Measurements from ENCODE around the gene PRR16. TPM values are rescaled to one million over a fixed set of nuclear protein-coding genes. Genes with fewer than 3 reads are reported as not detected.
A peak's percentile ranks its signal among the peaks of the same experiment; 100 is the strongest.

The PRR16 gene
- polyA plus RNA-seq, 4 donors: 2.4 to 3.0 (median 2.7) TPM; not detected in 1

GRCh38 chr5:120465436-120465961 lies 1.4 kb downstream of the PRR16 start:
- H3K4me3 ChIP-seq (ENCODE audit: low read depth in 1 of 3, low read length in 3 of 3): peak overlapping the region in 2 of 3 donors; percentile 22 to 42
- peak overlapping the region in 2 of 3 donors; percentile 40 to 68 for H3K27ac ChIP-seq (ENCODE audit: low read depth in 1 of 3, low read length in 2 of 3)
- H3K4me1 ChIP-seq (ENCODE audit: control insufficient read depth in 3 of 3, insufficient read depth in 2 of 3, low read depth in 1 of 3, low read length in 2 of 3): no peaks in the 10 kb centered on the region
- FAIRE-seq: no peak
- H3K9me3 ChIP-seq (ENCODE audit: control insufficient read depth in 2 of 2, insufficient read depth in 1 of 2, low read depth in 1 of 2, low read length in 1 of 2): no peaks in the 10 kb centered on the region
- H3K36me3 ChIP-seq (ENCODE audit: control insufficient read depth in 3 of 3, insufficient read depth in 2 of 3, low read depth in 1 of 3, low read length in 3 of 3): no peaks in the 10 kb centered on the region
- peak in 1 of 2 donors; percentile 7 for DNase-seq
- WGBS, 3 donors: 1 to 4% (median 2%) methylated on average over 27 to 33 of the region's 33 CpGs
- peaks cover 2 to 30% (median 2%) of the 10 kb centered on the region in 3 donors for H3K27me3 ChIP-seq (ENCODE audit: control insufficient read depth in 3 of 3, insufficient read depth in 3 of 3, low read length in 3 of 3)

GRCh38 chr5:120466341-120467006 lies 2.4 kb downstream of the PRR16 start:
- Histone ChIP-seq H3K36me3 (ENCODE audit: control insufficient read depth in 3 of 3, insufficient read depth in 2 of 3, low read depth in 1 of 3, low read length in 3 of 3) (no peaks in the 10 kb centered on the region), H3K9me3 (ENCODE audit: control insufficient read depth in 2 of 2, insufficient read depth in 1 of 2, low read depth in 1 of 2, low read length in 1 of 2) (no peaks in the 10 kb centered on the region), H3K4me3 (ENCODE audit: low read depth in 1 of 3, low read length in 3 of 3) (no peak overlapping the region), H3K4me1 (ENCODE audit: control insufficient read depth in 3 of 3, insufficient read depth in 2 of 3, low read depth in 1 of 3, low read length in 2 of 3) (no peaks in the 10 kb centered on the region), H3K27me3 (ENCODE audit: control insufficient read depth in 3 of 3, insufficient read depth in 3 of 3, low read length in 3 of 3) (peaks cover 2 to 30% (median 2%) of the 10 kb centered on the region in 3 donors), H3K27ac (ENCODE audit: low read depth in 1 of 3, low read length in 2 of 3) (no peak overlapping the region)
- WGBS, 3 donors: 64 to 72% (median 70%) methylated on average over 4 of the region's 4 CpGs
- FAIRE-seq: no peak
- DNase-seq: no peak

- no peaks in the 10 kb centered on the region for H3K4me1 ChIP-seq (ENCODE audit: control insufficient read depth in 3 of 3, insufficient read depth in 2 of 3, low read depth in 1 of 3, low read length in 2 of 3)
- no peak for FAIRE-seq
Measured at GRCh38 chr5:120471971-120472370, 7.9 kb downstream of the PRR16 start.

GRCh38 chr5:120472911-120473310 lies 8.8 kb downstream of the PRR16 start:
- Histone ChIP-seq H3K9me3 (ENCODE audit: control insufficient read depth in 2 of 2, insufficient read depth in 1 of 2, low read depth in 1 of 2, low read length in 1 of 2) (no peaks in the 10 kb centered on the region), H3K4me3 (ENCODE audit: low read depth in 1 of 3, low read length in 3 of 3) (no peak overlapping the region), H3K4me1 (ENCODE audit: control insufficient read depth in 3 of 3, insufficient read depth in 2 of 3, low read depth in 1 of 3, low read length in 2 of 3) (no peaks in the 10 kb centered on the region), H3K36me3 (ENCODE audit: control insufficient read depth in 3 of 3, insufficient read depth in 2 of 3, low read depth in 1 of 3, low read length in 3 of 3) (no peaks in the 10 kb centered on the region), H3K27me3 (ENCODE audit: control insufficient read depth in 3 of 3, insufficient read depth in 3 of 3, low read length in 3 of 3) (no peaks in the 10 kb centered on the region), H3K27ac (ENCODE audit: low read depth in 1 of 3, low read length in 2 of 3) (no peak overlapping the region)
- DNase-seq: no peak
- no peak for FAIRE-seq

More at GRCh38 chr5:120471971-120472370, 7.9 kb downstream of the PRR16 start:
- Histone ChIP-seq H3K9me3 (ENCODE audit: control insufficient read depth in 2 of 2, insufficient read depth in 1 of 2, low read depth in 1 of 2, low read length in 1 of 2) (no peaks in the 10 kb centered on the region), H3K27ac (ENCODE audit: low read depth in 1 of 3, low read length in 2 of 3) (no peak overlapping the region), H3K36me3 (ENCODE audit: control insufficient read depth in 3 of 3, insufficient read depth in 2 of 3, low read depth in 1 of 3, low read length in 3 of 3) (no peaks in the 10 kb centered on the region), H3K4me3 (ENCODE audit: low read depth in 1 of 3, low read length in 3 of 3) (no peak overlapping the region), H3K27me3 (ENCODE audit: control insufficient read depth in 3 of 3, insufficient read depth in 3 of 3, low read length in 3 of 3) (no peaks in the 10 kb centered on the region)
- no peak for DNase-seq

- no peaks in the 10 kb centered on the region for H3K9me3 ChIP-seq (ENCODE audit: control insufficient read depth in 2 of 2, insufficient read depth in 1 of 2, low read depth in 1 of 2, low read length in 1 of 2)
- DNase-seq (no peak), FAIRE-seq (no peak)
- H3K4me3 ChIP-seq (ENCODE audit: low read depth in 1 of 3, low read length in 3 of 3): no peak overlapping the region
- WGBS, 3 donors: 68 to 71% (median 70%) methylated on average over 2 of the region's 2 CpGs
- H3K27ac ChIP-seq (ENCODE audit: low read depth in 1 of 3, low read length in 2 of 3): no peak overlapping the region
- H3K36me3 ChIP-seq (ENCODE audit: control insufficient read depth in 3 of 3, insufficient read depth in 2 of 3, low read depth in 1 of 3, low read length in 3 of 3): no peaks in the 10 kb centered on the region
- H3K27me3 ChIP-seq (ENCODE audit: control insufficient read depth in 3 of 3, insufficient read depth in 3 of 3, low read length in 3 of 3): no peaks in the 10 kb centered on the region
- no peaks in the 10 kb centered on the region for H3K4me1 ChIP-seq (ENCODE audit: control insufficient read depth in 3 of 3, insufficient read depth in 2 of 3, low read depth in 1 of 3, low read length in 2 of 3)
Measured at GRCh38 chr5:120473332-120473731, 9.2 kb downstream of the PRR16 start.

GRCh38 chr5:120476063-120476462 lies 12.0 kb downstream of the PRR16 start:
- no peaks in the 10 kb centered on the region for H3K9me3 ChIP-seq (ENCODE audit: control insufficient read depth in 2 of 2, insufficient read depth in 1 of 2, low read depth in 1 of 2, low read length in 1 of 2)
- H3K4me3 ChIP-seq (ENCODE audit: low read depth in 1 of 3, low read length in 3 of 3): no peak overlapping the region
- 63 to 75% (median 63%) methylated on average over 1 of the region's 1 CpG for WGBS, 3 donors
- DNase-seq (no peak), FAIRE-seq (no peak)
- no peak overlapping the region for H3K27ac ChIP-seq (ENCODE audit: low read depth in 1 of 3, low read length in 2 of 3)
- no peaks in the 10 kb centered on the region for H3K27me3 ChIP-seq (ENCODE audit: control insufficient read depth in 3 of 3, insufficient read depth in 3 of 3, low read length in 3 of 3)
- no peaks in the 10 kb centered on the region for H3K4me1 ChIP-seq (ENCODE audit: control insufficient read depth in 3 of 3, insufficient read depth in 2 of 3, low read depth in 1 of 3, low read length in 2 of 3)
- no peaks in the 10 kb centered on the region for H3K36me3 ChIP-seq (ENCODE audit: control insufficient read depth in 3 of 3, insufficient read depth in 2 of 3, low read depth in 1 of 3, low read length in 3 of 3)

- DNase-seq (no peak), FAIRE-seq (no peak)
- Histone ChIP-seq H3K27me3 (ENCODE audit: control insufficient read depth in 3 of 3, insufficient read depth in 3 of 3, low read length in 3 of 3) (no peaks in the 10 kb centered on the region), H3K4me3 (ENCODE audit: low read depth in 1 of 3, low read length in 3 of 3) (no peak overlapping the region), H3K4me1 (ENCODE audit: control insufficient read depth in 3 of 3, insufficient read depth in 2 of 3, low read depth in 1 of 3, low read length in 2 of 3) (no peaks in the 10 kb centered on the region), H3K9me3 (ENCODE audit: control insufficient read depth in 2 of 2, insufficient read depth in 1 of 2, low read depth in 1 of 2, low read length in 1 of 2) (no peaks in the 10 kb centered on the region), H3K27ac (ENCODE audit: low read depth in 1 of 3, low read length in 2 of 3) (no peak overlapping the region), H3K36me3 (ENCODE audit: control insufficient read depth in 3 of 3, insufficient read depth in 2 of 3, low read depth in 1 of 3, low read length in 3 of 3) (no peaks in the 10 kb centered on the region)
- 70 to 79% (median 71%) methylated on average over 4 of the region's 4 CpGs for WGBS, 3 donors
Measured at GRCh38 chr5:120479066-120479465, 15.0 kb downstream of the PRR16 start.

- no peaks in the 10 kb centered on the region for H3K4me1 ChIP-seq (ENCODE audit: control insufficient read depth in 3 of 3, insufficient read depth in 2 of 3, low read depth in 1 of 3, low read length in 2 of 3)
- H3K27me3 ChIP-seq (ENCODE audit: control insufficient read depth in 3 of 3, insufficient read depth in 3 of 3, low read length in 3 of 3): no peaks in the 10 kb centered on the region
- FAIRE-seq (no peak), DNase-seq (no peak)
- WGBS, 3 donors: 73 to 83% (median 78%) methylated on average over 5 of the region's 5 CpGs
- H3K4me3 ChIP-seq (ENCODE audit: low read depth in 1 of 3, low read length in 3 of 3): no peak overlapping the region
- H3K36me3 ChIP-seq (ENCODE audit: control insufficient read depth in 3 of 3, insufficient read depth in 2 of 3, low read depth in 1 of 3, low read length in 3 of 3): no peaks in the 10 kb centered on the region
- H3K9me3 ChIP-seq (ENCODE audit: control insufficient read depth in 2 of 2, insufficient read depth in 1 of 2, low read depth in 1 of 2, low read length in 1 of 2): no peaks in the 10 kb centered on the region
- H3K27ac ChIP-seq (ENCODE audit: low read depth in 1 of 3, low read length in 2 of 3): no peak overlapping the region
Measured at GRCh38 chr5:120499876-120500563, 35.9 kb downstream of the PRR16 start.
